Fibroblast of peridontal ligament (primary cell): ENCODE results near the gene IMPACT.

Source experiments
- DNase-seq: peaks from one replicate; pipeline ENCODE4 v3.0.0-alpha.2; 2010; ENCODE audit errors: extremely low read depth

The IMPACT gene

GRCh38 chr18:24475926-24476589 is 49.6 kb downstream of the IMPACT start:
- no peak for DNase-seq

GRCh38 chr18:24479371-24479770 is 52.9 kb downstream of the IMPACT start:
- no peak for DNase-seq

GRCh38 chr18:24482821-24483220 is 56.4 kb downstream of the IMPACT start:
- DNase-seq: no peak

- no peak for DNase-seq
Measured at GRCh38 chr18:24485681-24486080, 59.2 kb downstream of the IMPACT start.

GRCh38 chr18:24486684-24487083 is 60.2 kb downstream of the IMPACT start:
- DNase-seq: no peak

- DNase-seq: peak; percentile 64
Measured at GRCh38 chr18:24488824-24489493, 62.5 kb downstream of the IMPACT start.

- peak; percentile 17 for DNase-seq
Measured at GRCh38 chr18:24490539-24490938, 64.1 kb downstream of the IMPACT start.

- DNase-seq: no peak
Measured at GRCh38 chr18:24491927-24492834, 65.7 kb downstream of the IMPACT start.

- DNase-seq: no peak
Measured at GRCh38 chr18:24494586-24494985, 68.1 kb downstream of the IMPACT start.

GRCh38 chr18:24497031-24497754 is 70.7 kb downstream of the IMPACT start:
- DNase-seq: peak; percentile 61

GRCh38 chr18:24499814-24500213 is 73.3 kb downstream of the IMPACT start:
- peak; percentile 5 for DNase-seq

GRCh38 chr18:24500217-24500616 is 73.7 kb downstream of the IMPACT start:
- no peak for DNase-seq

GRCh38 chr18:24500766-24501165 is 74.3 kb downstream of the IMPACT start:
- DNase-seq: no peak

GRCh38 chr18:24502667-24503523 is 76.4 kb downstream of the IMPACT start:
- no peak for DNase-seq
